ENCODE data around the gene EPS8L3.
"Not testable (repeated sequence)": the region's sequence is repeated elsewhere in the genome, so short reads cannot be mapped to it uniquely, and the experiment has no call there.

EPS8L3 gene

GRCh38 chr1:109708949-109709348 is 54.8 kb downstream of the EPS8L3 start:
- DNase-seq (ENCODE audit: low spot score), result not testable (repeated sequence)

- no peak for DNase-seq (ENCODE audit: low spot score)
Measured at GRCh38 chr1:109705411-109705810, 58.3 kb downstream of the EPS8L3 start.

GRCh38 chr1:109704173-109704572 is 59.5 kb downstream of the EPS8L3 start:
- no peak for DNase-seq (ENCODE audit: low spot score)

- DNase-seq (ENCODE audit: low spot score), result not testable (repeated sequence)
Measured at GRCh38 chr1:109702940-109703339, 60.8 kb downstream of the EPS8L3 start.
